NCI-H460 (cell line): ENCODE measurements around the gene PECR. TPM values are rescaled to one million over a fixed set of nuclear protein-coding genes. Genes with fewer than 3 reads are reported as not detected.

ENCODE experiments used
- DNase-seq: peaks from one replicate; pipeline ENCODE4 v3.0.0-alpha.2; 2016; ENCODE audit warnings: low read depth; ENCODE audit errors: extremely low read depth
- total RNA-seq: library from RNA; depleted of rRNA; stranded (reverse); fragments of >200 nt; shearing (Covaris generic); gene quantifications from 2 replicates; pipeline ENCODE4 v1.2.3, GENCODE V29; 2014

PECR gene
- total RNA-seq, 1 experiment from 2014 or later: 36.2 TPM

DNA sequence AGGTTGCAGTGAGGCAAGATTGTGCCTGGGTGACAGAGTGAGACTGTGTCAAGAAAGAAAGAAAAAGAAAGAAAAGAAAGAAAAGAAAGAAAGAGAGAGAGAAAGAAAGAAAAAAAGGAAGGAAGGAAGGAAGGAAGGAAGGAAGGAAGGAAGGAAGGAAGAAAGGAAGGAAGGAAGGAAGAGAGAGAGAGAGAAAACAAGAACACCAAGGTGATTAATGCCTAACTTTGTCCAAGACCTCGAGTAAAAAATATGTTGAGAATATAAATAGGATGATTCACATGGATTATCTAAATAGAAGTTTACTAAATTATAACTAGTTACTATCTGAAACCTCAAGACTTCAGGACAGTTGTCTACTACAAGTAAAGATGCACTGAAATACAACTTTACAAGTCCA lies 7.2 kb downstream of the PECR start:
- no peak for DNase-seq

DNA sequence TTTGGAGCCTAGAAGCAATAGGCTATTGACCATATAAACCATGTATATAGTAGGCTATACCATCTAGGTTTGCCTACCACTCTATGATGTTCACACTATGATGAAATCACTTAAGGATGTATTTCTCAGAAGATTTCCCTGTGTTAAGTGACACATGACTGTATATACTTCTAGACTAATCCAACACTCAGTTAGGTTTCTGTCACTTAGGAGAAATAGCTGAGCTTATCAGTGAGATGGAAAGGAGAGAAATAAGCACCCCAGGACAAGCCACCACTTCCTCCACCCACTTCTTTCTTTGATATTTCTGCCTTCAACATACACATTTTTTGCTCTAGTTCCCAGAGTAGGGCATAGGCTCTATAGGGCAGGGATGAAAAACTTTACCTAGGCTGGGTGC lies 7.8 kb downstream of the PECR start:
- DNase-seq: no peak

DNA sequence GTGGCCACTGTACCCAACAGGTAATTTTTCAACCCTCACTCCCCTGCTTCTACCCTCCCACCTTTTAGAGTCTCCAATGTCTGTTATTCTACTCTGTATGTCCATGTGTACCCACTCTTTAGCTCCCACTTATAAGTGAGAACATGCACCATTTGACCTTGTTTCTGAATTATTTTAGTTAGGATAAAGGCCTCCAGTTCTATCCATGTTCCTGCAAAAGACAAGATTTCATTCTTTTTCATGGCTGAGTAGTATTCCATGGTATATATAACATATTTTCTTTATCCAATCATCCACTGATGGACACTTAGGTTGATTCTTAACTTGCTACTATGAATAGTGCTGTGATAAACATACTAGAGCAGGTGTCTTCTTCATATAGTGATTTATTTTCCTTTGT lies 9.1 kb downstream of the PECR start:
- no peak for DNase-seq

DNA sequence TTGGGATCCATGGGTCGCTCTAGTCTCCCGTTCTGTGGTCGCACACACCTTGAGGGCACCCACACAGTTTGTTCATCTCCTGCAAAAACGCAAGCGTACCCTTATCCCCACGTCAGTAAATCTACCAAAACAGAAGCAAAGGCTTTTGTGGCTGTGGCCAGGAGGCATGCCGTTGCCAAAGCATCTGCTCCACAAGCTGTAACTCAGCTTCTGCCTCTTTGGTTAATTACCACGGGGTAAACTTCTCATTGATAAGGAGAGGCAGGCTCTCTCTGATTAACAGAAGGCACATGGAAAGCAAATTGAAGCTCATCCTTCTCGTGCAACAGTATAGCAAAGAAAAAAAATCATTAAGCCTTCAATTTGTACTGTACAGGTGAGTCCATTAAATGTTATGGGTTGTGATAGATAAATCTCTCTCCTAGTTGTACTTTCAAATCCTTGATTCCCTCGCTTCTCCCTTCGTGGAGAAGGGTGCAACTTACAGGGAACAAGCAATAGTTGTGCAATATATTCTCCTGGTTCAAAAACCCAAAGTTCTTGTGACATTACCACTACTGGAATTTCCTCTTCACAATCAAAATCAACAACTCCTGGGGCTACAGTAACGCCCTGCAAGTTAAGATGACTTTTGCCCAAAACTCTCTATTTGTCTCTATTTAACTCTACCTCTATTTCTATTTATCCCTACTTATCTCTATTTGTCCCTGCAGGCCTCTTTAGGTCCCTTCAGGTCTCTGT lies 10.3 kb downstream of the PECR start:
- DNase-seq: no peak

DNA sequence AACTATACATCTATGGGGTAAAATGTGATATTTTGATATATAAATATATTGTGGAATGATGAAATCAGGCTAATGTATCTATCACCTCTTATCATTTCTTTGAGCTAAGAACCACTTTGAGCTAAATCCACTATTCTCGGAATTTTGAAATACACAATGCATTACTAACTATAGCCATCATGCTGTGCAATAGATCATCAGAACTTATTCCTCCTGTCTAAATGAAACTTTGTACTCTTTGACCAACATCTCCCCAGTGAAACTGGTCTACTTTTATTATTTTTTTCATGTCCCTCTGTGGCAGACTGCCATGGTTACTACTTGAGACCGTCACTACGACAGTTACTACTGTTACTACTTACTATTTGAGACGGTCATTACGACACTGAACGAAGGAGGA lies 11.4 kb downstream of the PECR start:
- no peak for DNase-seq

- DNase-seq: no peak
Measured at GRCh38 chr2:216069028-216069427, 12.6 kb downstream of the PECR start.

- DNase-seq: no peak
Measured at GRCh38 chr2:216066230-216066629, 15.4 kb downstream of the PECR start.

DNA sequence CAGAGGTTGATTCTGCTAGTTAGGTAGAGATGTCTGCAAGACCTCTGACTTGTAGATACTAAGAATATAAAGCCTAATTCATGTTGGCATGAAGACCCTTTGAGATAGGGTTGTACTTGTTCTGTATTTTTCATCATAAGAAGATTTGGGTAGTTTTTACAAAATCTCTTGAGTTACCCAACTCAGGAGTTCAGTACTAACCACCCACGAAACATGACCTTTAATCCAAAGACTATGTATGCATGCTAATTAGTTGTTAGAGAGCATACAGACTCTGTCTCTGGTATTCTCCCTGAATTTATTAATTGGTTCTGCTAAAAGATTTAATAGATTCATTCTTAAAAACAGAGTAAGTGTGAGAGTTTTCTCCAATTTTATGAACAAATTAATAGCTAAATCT lies 16.9 kb downstream of the PECR start:
- no peak for DNase-seq

- no peak for DNase-seq
Measured at GRCh38 chr2:216064014-216064630, 17.5 kb downstream of the PECR start.

DNA sequence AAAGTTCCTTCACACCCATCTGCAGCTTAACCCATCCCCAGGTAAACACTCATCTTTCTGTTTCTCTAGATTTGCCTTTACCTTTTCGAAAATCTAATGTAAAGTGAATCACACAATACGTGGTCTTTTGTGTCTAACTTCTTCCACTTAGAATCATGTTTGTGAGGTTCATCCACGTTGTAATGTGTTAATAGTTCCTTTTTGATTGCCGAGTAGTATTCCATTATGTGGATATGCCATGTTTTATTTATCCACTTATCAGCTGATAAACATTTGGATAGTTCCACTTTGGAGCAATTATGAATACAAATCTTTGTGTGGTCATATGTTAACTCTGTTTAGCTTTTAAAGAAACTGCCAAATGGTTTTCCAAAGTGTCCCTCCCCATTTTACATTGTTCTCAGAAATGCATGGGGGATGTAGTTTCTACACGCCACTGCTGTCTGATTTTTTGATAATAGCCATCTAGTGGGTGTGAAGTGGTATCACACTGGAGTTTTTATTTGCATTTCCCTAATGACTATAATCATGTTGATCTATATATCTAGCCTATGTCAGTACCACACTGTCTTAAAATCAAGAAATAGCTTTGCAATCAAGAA lies 22.3 kb downstream of the PECR start:
- no peak for DNase-seq

DNA sequence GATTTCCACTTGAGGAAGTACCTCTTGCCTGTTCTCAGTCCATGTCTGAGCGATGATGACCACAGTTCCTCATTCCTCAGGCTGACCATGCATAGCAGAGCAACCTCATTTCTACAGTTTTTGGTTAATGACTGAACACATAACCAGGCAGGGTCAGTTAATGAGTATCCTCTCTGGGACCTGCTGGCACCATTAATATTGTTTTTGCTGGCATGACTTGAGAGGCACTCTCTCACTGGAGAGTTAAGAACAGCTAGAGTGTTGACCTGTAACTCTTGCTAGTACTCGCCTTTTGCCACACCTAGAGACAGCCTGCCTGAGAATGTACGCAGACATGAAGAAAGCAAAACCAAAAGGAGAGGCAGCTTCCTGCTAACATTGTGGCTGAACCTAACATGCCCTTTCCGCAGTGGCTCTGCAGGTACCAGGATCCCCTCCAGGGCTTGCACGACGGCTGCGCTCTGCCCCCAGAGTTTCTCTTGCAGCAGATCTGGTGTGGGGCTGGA lies 23.9 kb downstream of the PECR start:
- no peak for DNase-seq

- no peak for DNase-seq
Measured at GRCh38 chr2:216056739-216057138, 24.9 kb downstream of the PECR start.

- no peak for DNase-seq
Measured at GRCh38 chr2:216055680-216056079, 25.9 kb downstream of the PECR start.

DNA sequence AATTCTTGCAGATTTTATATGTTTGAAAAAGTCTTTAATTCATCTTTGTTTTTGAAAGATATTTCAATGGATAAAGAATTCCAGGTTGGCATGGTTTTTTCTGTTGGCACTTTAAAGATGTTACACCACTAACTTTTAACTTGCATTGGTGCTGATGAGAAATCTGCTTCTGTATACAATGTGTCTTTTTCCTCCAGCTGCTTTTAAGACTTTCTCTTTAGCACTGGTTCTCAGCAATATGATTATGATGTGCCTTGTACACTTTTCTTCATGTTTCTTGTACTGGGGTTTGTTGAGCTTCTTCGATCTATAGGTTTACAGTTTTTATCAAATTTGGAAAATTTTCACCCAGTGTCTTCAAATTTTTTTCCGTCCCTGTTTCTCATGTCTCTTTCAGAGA lies 29.2 kb downstream of the PECR start:
- DNase-seq: no peak

DNA sequence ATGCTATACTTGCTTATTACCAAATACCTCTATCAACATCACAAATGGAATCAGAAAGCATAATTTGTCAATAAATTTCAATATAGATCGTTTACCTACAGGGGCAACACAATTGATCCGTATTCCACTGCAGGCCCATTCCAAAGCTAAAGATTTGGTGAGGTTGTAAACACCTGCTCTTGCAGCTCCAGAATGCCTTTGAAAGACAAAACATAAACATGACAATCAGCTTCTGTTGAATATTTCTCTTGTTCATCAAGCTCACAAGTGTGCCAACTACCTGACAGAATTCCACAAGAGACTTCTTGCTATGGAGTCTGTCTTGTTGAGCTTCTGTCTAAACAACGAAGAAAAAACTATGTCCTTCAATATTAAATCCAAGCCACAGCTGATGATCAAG lies 30.3 kb downstream of the PECR start:
- no peak for DNase-seq

- DNase-seq: no peak
Measured at GRCh38 chr2:216049452-216049851, 32.2 kb downstream of the PECR start.

DNA sequence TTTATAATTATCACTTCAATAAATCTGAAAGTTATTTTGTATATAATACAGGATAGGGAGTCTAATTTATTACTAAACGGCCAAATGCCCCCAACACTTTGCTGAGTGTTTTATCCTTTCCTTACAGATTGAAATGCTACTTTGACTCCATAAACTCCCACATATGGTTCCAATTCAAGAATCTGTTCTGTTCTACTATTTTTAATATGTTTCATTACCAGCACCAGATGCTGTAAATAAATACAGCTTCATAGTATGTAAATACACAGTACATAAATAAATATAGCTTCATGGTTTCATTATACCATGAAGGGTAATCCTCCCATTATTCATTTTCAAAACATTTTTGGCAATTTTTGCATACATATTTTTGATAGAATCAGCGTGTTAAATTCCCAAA lies 34.2 kb downstream of the PECR start:
- no peak for DNase-seq

DNA sequence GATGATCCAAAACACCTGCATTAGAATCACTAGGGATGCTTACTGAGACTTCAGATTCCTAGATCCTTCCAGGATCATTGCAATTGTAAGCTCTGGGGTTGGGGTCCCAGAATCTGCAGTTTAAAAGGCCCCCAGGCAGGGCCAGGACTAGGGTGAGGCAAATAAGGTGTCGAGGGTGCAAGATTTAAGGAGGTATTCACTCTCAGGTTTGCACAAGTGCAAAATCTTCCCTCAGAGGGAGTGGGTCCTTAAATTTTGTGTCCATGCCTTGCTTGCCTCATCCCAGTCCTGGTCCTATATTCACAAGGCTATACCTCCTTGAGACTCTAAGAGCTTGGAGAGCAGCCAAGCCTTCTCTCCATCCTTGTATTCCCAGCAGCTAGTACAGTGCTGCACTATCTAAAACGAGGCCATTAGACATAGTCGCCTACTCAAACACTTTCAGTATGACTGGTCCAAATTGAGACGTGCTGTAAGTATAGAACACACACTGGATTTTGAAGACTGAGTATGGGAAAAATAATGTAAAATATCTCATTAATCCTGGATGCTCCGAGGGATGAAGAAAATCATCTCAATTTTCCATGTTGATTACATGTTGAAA lies 36.6 kb downstream of the PECR start:
- DNase-seq: no peak

DNA sequence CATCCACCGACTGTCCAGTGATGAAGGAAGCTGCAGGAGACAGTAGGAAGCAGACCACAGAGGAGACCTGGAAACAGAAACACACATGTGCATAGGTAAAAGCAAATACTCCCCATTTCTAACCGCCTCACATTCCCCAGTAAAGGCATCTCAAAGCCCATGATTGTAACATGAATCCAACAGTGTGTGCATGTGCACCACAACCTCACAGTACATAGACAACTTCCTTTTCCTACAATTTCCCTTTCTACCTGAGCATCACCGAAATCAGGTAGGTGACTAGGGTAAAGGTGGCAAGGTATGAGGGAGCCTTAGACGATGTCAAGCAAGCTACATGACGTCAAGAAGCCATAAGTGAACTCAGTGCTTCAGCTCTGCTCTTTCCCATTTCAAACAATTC lies 37.7 kb downstream of the PECR start:
- DNase-seq: no peak

DNA sequence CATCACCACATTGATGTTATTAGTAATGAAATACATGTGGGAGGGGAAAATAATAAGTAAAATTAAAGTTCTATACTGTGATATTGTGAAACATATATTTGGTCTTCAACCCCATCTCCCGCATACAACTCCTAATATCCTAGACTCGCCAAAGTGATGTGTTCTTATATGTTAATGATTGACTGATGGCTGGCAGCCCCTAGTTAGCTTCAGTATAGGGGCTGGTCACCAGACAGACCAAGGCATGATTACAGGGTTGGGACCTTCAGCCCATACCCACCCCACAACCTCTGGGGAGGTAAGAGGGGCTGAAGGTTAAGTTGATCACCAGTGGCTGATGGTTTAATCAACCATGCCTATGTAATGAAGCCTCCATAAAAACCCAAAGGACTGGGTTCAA lies 40.2 kb downstream of the PECR start:
- no peak for DNase-seq

- DNase-seq: no peak
Measured at GRCh38 chr2:216039918-216040317, 41.7 kb downstream of the PECR start.

DNA sequence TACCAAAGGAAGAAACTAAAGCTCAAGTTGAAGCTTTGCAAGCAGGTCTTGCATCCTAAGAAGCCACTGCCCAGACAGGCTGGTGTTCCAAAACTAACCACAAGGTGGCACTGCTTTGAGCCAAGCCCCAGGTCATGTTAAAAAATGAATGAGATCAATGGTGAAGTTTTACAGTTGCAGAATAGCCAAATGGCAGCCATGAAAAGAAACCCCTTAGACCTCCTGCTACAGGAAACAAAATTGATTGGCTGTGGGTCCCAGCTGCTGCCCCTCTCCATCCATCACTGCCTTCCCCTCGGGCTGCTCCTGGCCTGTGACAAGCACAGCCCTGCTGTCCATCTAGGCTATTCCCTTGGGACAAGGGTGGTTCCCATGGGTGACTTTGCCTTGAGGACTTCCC lies 47.5 kb downstream of the PECR start:
- peak; percentile 48 for DNase-seq
